Measurements from ENCODE around the gene KIAA1217. TPM values are rescaled to one million over a fixed set of nuclear protein-coding genes. Genes with fewer than 3 reads are reported as not detected.

Gene KIAA1217
- total and polyA plus RNA-seq, 2 of the 4 experiments (the other 2 are of a cell fraction): 3.4 to 4.4 TPM

GRCh38 chr10:24430591-24430990 is 221.7 kb downstream of the KIAA1217 start:
- Histone ChIP-seq H3K56ac (ENCODE audit: extremely low read depth, insufficient read depth, low read length) (no peak overlapping the region), H3K27ac (ENCODE audit: insufficient read depth, low read length) (no peak overlapping the region), H3K9me3 (ENCODE audit: control insufficient read depth, insufficient read depth, low read length) (no peaks in the 10 kb centered on the region), H3K4me2 (ENCODE audit: low read depth, low read length) (no peak overlapping the region), H2BK120ac (ENCODE audit: low read depth, low read length) (no peak overlapping the region), H2AK9ac (replicated peaks; ENCODE audit: low read depth, low read length, poor library complexity) (no peak overlapping the region), H3K9ac (ENCODE audit: low read depth, low read length) (no peak overlapping the region), H2BK15ac (ENCODE audit: low read depth, low read length) (no peak overlapping the region; the same call in 2 of the 3 replicates), H3K4me1 (ENCODE audit: control insufficient read depth, insufficient read depth, low read length) (peaks cover 3% of the 10 kb centered on the region; the same call in 1 of the 2 replicates), H3K14ac (replicated peaks; ENCODE audit: low read depth, low read length) (peak overlapping the region; percentile 30), H3K36me3 (ENCODE audit: control insufficient read depth, insufficient read depth, low read length) (no peaks in the 10 kb centered on the region), H3K4ac (ENCODE audit: low read depth, low read length) (0 out of 2 replicates have a peak overlapping the region, but pooled peaks have one; percentile 21), H3K27me3 (ENCODE audit: control insufficient read depth, insufficient read depth, low read length) (no peaks in the 10 kb centered on the region), H3K4me3 (ENCODE audit: insufficient read depth, low read depth, low read length) (no peak overlapping the region), H3K9me1 (ENCODE audit: insufficient read depth, low read length) (peaks cover 5% of the 10 kb centered on the region), H2AFZ (replicated peaks; ENCODE audit: low read length, poor library complexity) (peak overlapping the region; percentile 68), H2BK5ac (ENCODE audit: low read depth, low read length, poor library complexity, severe bottlenecking) (peak overlapping the region; percentile 1), H3K18ac (ENCODE audit: low read depth, low read length) (no peak overlapping the region), H4K20me1 (ENCODE audit: insufficient read depth, low read length) (no peaks in the 10 kb centered on the region), H2AK5ac (ENCODE audit: low read depth, low read length) (no peak overlapping the region), H4K5ac (ENCODE audit: low read depth, low read length) (no peak overlapping the region), H4K8ac (ENCODE audit: low read depth in 2 of 2, low read length in 2 of 2) (no peak overlapping the region), H4K91ac (ENCODE audit: insufficient read depth, low read depth, low read length) (no peak overlapping the region; the same call in 1 of the 2 replicates), H3K79me1 (ENCODE audit: low read depth in 1 of 2, low read length in 2 of 2) (no peaks in the 10 kb centered on the region), H2BK20ac (ENCODE audit: low read depth, low read length) (no peak overlapping the region), H3K23ac (ENCODE audit: low read depth, low read length) (no peak overlapping the region)
- CTCF ChIA-PET: no interaction called here
- no TSS peak for BruUV-seq (replicated peaks)
- POLR2A ChIA-PET (ENCODE audit: unreplicated experiment): no interaction called here
- intact Hi-C loops (cut with micrococcal nuclease): no loop called here
- WGBS, 2 experiments (ENCODE audit: extremely low coverage in 2 of 2, insufficient read length in 1 of 2): no CpG with 5 or more reads among the region's 5 CpGs
- dilution Hi-C loops (cut with HindIII; ENCODE audit: low sequenced_read_pairs, unreplicated experiment): no loop called here
- ATAC-seq (ENCODE audit: low read depth): no peak
- DNase-seq: peak; percentile 23
- TF ChIP-seq CHD1 (IDR thresholded peaks at IDR 0.05; ENCODE audit: low read depth, low read length) (no peak), NFE2L2 (IDR thresholded peaks at IDR 0.05; ENCODE audit: low read depth, low read length) (no peak), BHLHE40 (IDR thresholded peaks at IDR 0.05; ENCODE audit: low read depth, low read length) (no peak), FOS (IDR thresholded peaks at IDR 0.05; ENCODE audit: low read depth, low read length) (no peak), RFX5 (IDR thresholded peaks at IDR 0.05; ENCODE audit: low read depth, low read length) (no peak), MXI1 (IDR thresholded peaks at IDR 0.05; ENCODE audit: borderline replicate concordance, low read depth, low read length) (no peak), USF2 (IDR thresholded peaks at IDR 0.05; ENCODE audit: low read depth, low read length) (no peak), MAFK (IDR thresholded peaks at IDR 0.05; ENCODE audit: low read depth, low read length) (no peak)
- in situ Hi-C loops (cut with MboI; ENCODE audit: low sequenced_read_pairs): no loop called here
